ENCODE measurements around the gene RANBP10.

- TF ChIP-seq ZBTB49 (CRISPR knock-in tag; IDR thresholded peaks at IDR 0.05; ENCODE audit: borderline replicate concordance): no peak
- no peak for TF ChIP-seq ZNF830 (CRISPR knock-in tag; IDR thresholded peaks at IDR 0.05)
- no peak for TF ChIP-seq COPS2 (conservative IDR thresholded peaks at IDR 0.05)
- no peak for TF ChIP-seq ZNF121 (CRISPR knock-in tag; conservative IDR thresholded peaks at IDR 0.05)
- TF ChIP-seq SPI1 (IDR thresholded peaks at IDR 0.05; ENCODE audit: borderline replicate concordance, low read depth, low read length): no peak
- TF ChIP-seq POLR2A (conservative IDR thresholded peaks at IDR 0.05): peak; percentile 32
Measured at GRCh38 chr16:67847064-67847861, 40.9 kb upstream of the RANBP10 start, which contains the start of gene CENPT.
